HepG2 (cell line): ENCODE measurements around the gene MAN2C1. TPM values are rescaled to one million over a fixed set of nuclear protein-coding genes. Genes with fewer than 3 reads are reported as not detected.

Experiments used
- CAMTA2 ChIP-seq: sonication (generic); formaldehyde crosslinking; IDR thresholded peaks from 2 replicates; pipeline ENCODE4 v1.4.0; 2020; ENCODE audit warnings: mild to moderate bottlenecking, missing genetic modification reagents, borderline replicate concordance
- DRAP1 ChIP-seq: IDR thresholded peaks from 2 replicates; pipeline ENCODE4 v1.6.1; 2016; ENCODE audit warnings: missing genetic modification reagents, missing compliant biosample characterization
- HNRNPLL ChIP-seq: fragments of 200-400 bp; formaldehyde crosslinking; IDR thresholded peaks from 2 replicates; pipeline ENCODE4 v1.6.1; 2017; ENCODE audit warnings: mild to moderate bottlenecking, low read depth, low read length; ENCODE audit not compliant: poor library complexity, severe bottlenecking
- HOXD1 ChIP-seq: sonication (generic); formaldehyde crosslinking; IDR thresholded peaks from 2 replicates; pipeline ENCODE4 v1.5.0; 2020; ENCODE audit warnings: missing genetic modification reagents
- MATR3 ChIP-seq: sonication (generic); formaldehyde crosslinking; IDR thresholded peaks from 2 replicates; pipeline ENCODE4 v1.4.0; 2020; ENCODE audit warnings: missing genetic modification reagents
- MXD4 ChIP-seq: IDR thresholded peaks from 2 replicates; pipeline ENCODE4 v1.6.1; 2016; ENCODE audit warnings: mild to moderate bottlenecking, missing biosample characterization, missing genetic modification reagents
- NPAS2 ChIP-seq: sonication (generic); formaldehyde crosslinking; IDR thresholded peaks from 2 replicates; pipeline ENCODE4 v1.8.0; 2022; ENCODE audit warnings: mild to moderate bottlenecking, missing genetic modification reagents, borderline replicate concordance
- SMARCE1 ChIP-seq: fragments of 450-650 bp; IDR thresholded peaks from 2 replicates; pipeline ENCODE4 v1.6.1; 2017; ENCODE audit warnings: borderline replicate concordance
- ZC3H13 ChIP-seq: sonication (generic); formaldehyde crosslinking; IDR thresholded peaks from 2 replicates; pipeline ENCODE4 v1.8.1; 2023; ENCODE audit warnings: mild to moderate bottlenecking, missing genetic modification reagents, moderate library complexity
- ZFP36L2 ChIP-seq: sonication (generic); formaldehyde crosslinking; IDR thresholded peaks from 2 replicates; pipeline ENCODE4 v1.4.0; 2020; ENCODE audit warnings: missing genetic modification reagents
- ZNF713 ChIP-seq: sonication (generic); formaldehyde crosslinking; IDR thresholded peaks from 2 replicates; pipeline ENCODE4 v1.4.0; 2020; ENCODE audit warnings: mild to moderate bottlenecking, missing genetic modification reagents
- ZNF792 ChIP-seq: IDR thresholded peaks from 2 replicates; pipeline ENCODE4 v1.6.1; 2016
- ZNF83 ChIP-seq: sonication (generic); formaldehyde crosslinking; IDR thresholded peaks from 2 replicates; pipeline ENCODE4 v1.4.0; 2020; ENCODE audit warnings: missing genetic modification reagents, mild to moderate bottlenecking, borderline replicate concordance
- ZSCAN31 ChIP-seq: sonication (generic); formaldehyde crosslinking; IDR thresholded peaks from 2 replicates; pipeline ENCODE4 v1.5.0; 2020; ENCODE audit warnings: low read depth, mild to moderate bottlenecking, missing genetic modification reagents
- polyA plus RNA-seq, 8 experiments: library from polyadenylated mRNA; depleted of rRNA in 3 of 8; stranded (reverse) in 7 of 8; unstranded in 1 of 8; fragments of >200 nt; fragmentation: Illumina TruSeq in 4 of 8; extraction: Trizol in 4 of 8; gene quantifications; 2 replicates each; pipeline versions ENCODE4 v1.2.1 to v1.2.3, GENCODE V29; 2011 to 2016; ENCODE audit warnings: low read depth in 4 of 8, missing spikeins in 1 of 8, mixed read lengths in 1 of 8; ENCODE audit not compliant: insufficient read depth in 1 of 8
- total RNA-seq, 5 experiments: library from RNA; depleted of rRNA; stranded (reverse); fragments of >200 nt; fragmentation: Illumina TruSeq; extraction: Trizol; gene quantifications; 2 replicates each; pipeline ENCODE4 v1.2.3, GENCODE V29; 2016; ENCODE audit warnings: low read depth in 1 of 5
- TF ChIP-seq, protein P1 (sequence below): sonication (generic); formaldehyde crosslinking; IDR thresholded peaks from 2 replicates; pipeline ENCODE4 v1.5.0; 2020; ENCODE audit warnings: mild to moderate bottlenecking, missing genetic modification reagents, borderline replicate concordance
- TF ChIP-seq, protein P2 (sequence below): sonication (generic); formaldehyde crosslinking; IDR thresholded peaks from 2 replicates; pipeline ENCODE4 v1.8.0; 2022; ENCODE audit warnings: mild to moderate bottlenecking, missing genetic modification reagents; ENCODE audit not compliant: insufficient replicate concordance
- TF ChIP-seq, protein P3 (sequence below): IDR thresholded peaks from 2 replicates; pipeline ENCODE4 v1.6.1; 2012; ENCODE audit warnings: low read length, improper control_type of control experiment
- TF ChIP-seq, protein P4 (sequence below): sonication (generic); formaldehyde crosslinking; IDR thresholded peaks from 2 replicates; pipeline ENCODE4 v1.8.1; 2023; ENCODE audit warnings: mild to moderate bottlenecking, missing genetic modification reagents

MAN2C1 gene
- total and polyA plus RNA-seq, 2 of the 13 experiments (the other 11 are each of a cell fraction or from before 2014, with no cell fraction given): 62.6 to 71.0 TPM

- TF ChIP-seq, protein P1, sequence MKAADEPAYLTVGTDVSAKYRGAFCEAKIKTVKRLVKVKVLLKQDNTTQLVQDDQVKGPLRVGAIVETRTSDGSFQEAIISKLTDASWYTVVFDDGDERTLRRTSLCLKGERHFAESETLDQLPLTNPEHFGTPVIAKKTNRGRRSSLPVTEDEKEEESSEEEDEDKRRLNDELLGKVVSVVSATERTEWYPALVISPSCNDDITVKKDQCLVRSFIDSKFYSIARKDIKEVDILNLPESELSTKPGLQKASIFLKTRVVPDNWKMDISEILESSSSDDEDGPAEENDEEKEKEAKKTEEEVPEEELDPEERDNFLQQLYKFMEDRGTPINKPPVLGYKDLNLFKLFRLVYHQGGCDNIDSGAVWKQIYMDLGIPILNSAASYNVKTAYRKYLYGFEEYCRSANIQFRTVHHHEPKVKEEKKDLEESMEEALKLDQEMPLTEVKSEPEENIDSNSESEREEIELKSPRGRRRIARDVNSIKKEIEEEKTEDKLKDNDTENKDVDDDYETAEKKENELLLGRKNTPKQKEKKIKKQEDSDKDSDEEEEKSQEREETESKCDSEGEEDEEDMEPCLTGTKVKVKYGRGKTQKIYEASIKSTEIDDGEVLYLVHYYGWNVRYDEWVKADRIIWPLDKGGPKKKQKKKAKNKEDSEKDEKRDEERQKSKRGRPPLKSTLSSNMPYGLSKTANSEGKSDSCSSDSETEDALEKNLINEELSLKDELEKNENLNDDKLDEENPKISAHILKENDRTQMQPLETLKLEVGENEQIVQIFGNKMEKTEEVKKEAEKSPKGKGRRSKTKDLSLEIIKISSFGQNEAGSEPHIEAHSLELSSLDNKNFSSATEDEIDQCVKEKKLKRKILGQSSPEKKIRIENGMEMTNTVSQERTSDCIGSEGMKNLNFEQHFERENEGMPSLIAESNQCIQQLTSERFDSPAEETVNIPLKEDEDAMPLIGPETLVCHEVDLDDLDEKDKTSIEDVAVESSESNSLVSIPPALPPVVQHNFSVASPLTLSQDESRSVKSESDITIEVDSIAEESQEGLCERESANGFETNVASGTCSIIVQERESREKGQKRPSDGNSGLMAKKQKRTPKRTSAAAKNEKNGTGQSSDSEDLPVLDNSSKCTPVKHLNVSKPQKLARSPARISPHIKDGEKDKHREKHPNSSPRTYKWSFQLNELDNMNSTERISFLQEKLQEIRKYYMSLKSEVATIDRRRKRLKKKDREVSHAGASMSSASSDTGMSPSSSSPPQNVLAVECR (CRISPR knock-in tag): peak; percentile 88
- TF ChIP-seq SMARCE1 (no peak), ZSCAN31 (CRISPR knock-in tag) (peak; percentile 80), NPAS2 (CRISPR knock-in tag) (no peak), HOXD1 (CRISPR knock-in tag) (peak; percentile 66; the same call in 1 of the 2 replicates), MXD4 (CRISPR knock-in tag) (0 out of 2 replicates have a peak, but pooled peaks have one; percentile 16), HNRNPLL (peak; percentile 87), ZC3H13 (peak; percentile 95; the same call in 1 of the 2 replicates), ZFP36L2 (CRISPR knock-in tag) (0 out of 2 replicates have a peak, but pooled peaks have one; percentile 68), ZNF83 (CRISPR knock-in tag) (no peak; the same call in 1 of the 2 replicates), DRAP1 (CRISPR knock-in tag) (peak; percentile 92), ZNF713 (CRISPR knock-in tag) (peak; percentile 93; the same call in 1 of the 2 replicates), ZNF792 (CRISPR knock-in tag) (peak; percentile 96), MATR3 (no peak), CAMTA2 (CRISPR knock-in tag) (peak; percentile 43; the same call in 1 of the 2 replicates)
- TF ChIP-seq, protein P2, sequence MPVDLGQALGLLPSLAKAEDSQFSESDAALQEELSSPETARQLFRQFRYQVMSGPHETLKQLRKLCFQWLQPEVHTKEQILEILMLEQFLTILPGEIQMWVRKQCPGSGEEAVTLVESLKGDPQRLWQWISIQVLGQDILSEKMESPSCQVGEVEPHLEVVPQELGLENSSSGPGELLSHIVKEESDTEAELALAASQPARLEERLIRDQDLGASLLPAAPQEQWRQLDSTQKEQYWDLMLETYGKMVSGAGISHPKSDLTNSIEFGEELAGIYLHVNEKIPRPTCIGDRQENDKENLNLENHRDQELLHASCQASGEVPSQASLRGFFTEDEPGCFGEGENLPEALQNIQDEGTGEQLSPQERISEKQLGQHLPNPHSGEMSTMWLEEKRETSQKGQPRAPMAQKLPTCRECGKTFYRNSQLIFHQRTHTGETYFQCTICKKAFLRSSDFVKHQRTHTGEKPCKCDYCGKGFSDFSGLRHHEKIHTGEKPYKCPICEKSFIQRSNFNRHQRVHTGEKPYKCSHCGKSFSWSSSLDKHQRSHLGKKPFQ (CRISPR knock-in tag): peak; percentile 72
- TF ChIP-seq, protein P3, sequence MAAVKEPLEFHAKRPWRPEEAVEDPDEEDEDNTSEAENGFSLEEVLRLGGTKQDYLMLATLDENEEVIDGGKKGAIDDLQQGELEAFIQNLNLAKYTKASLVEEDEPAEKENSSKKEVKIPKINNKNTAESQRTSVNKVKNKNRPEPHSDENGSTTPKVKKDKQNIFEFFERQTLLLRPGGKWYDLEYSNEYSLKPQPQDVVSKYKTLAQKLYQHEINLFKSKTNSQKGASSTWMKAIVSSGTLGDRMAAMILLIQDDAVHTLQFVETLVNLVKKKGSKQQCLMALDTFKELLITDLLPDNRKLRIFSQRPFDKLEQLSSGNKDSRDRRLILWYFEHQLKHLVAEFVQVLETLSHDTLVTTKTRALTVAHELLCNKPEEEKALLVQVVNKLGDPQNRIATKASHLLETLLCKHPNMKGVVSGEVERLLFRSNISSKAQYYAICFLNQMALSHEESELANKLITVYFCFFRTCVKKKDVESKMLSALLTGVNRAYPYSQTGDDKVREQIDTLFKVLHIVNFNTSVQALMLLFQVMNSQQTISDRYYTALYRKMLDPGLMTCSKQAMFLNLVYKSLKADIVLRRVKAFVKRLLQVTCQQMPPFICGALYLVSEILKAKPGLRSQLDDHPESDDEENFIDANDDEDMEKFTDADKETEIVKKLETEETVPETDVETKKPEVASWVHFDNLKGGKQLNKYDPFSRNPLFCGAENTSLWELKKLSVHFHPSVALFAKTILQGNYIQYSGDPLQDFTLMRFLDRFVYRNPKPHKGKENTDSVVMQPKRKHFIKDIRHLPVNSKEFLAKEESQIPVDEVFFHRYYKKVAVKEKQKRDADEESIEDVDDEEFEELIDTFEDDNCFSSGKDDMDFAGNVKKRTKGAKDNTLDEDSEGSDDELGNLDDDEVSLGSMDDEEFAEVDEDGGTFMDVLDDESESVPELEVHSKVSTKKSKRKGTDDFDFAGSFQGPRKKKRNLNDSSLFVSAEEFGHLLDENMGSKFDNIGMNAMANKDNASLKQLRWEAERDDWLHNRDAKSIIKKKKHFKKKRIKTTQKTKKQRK: no peak
- TF ChIP-seq, protein P4, sequence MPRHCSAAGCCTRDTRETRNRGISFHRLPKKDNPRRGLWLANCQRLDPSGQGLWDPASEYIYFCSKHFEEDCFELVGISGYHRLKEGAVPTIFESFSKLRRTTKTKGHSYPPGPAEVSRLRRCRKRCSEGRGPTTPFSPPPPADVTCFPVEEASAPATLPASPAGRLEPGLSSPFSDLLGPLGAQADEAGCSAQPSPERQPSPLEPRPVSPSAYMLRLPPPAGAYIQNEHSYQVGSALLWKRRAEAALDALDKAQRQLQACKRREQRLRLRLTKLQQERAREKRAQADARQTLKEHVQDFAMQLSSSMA (CRISPR knock-in tag): no peak; the same call in 1 of the 2 replicates
These were observed at the start of gene MAN2C1 (continued) for GRCh38 chr15:75367913-75368688.
